Gastroesophageal sphincter (tissue), 4 donors: ENCODE results near the gene GRXCR2. TPM values are rescaled to one million over a fixed set of nuclear protein-coding genes. Genes with fewer than 3 reads are reported as not detected.
"Not testable (repeated sequence)": the region's sequence is repeated elsewhere in the genome, so short reads cannot be mapped to it uniquely, and the experiment has no call there.

Experiments used
- ATAC-seq: fragments of 150-250 bp; one replicate; pipeline ENCODE4 v1.9.1; 2016; ENCODE audit warnings: mild to moderate bottlenecking, moderate library complexity
- H3K27ac ChIP-seq, 4 donors: fragments of 200-600 bp; sonication (generic) in 3 of 4; 1 replicate in 3 of 4; 2 replicates in 1 of 4; pipeline ENCODE4 v1.5.1; 2016 to 2019
- H3K27me3 ChIP-seq: fragments of 200-600 bp; sonication (generic); one replicate; pipeline ENCODE4 v1.5.1; 2019
- H3K36me3 ChIP-seq, 2 donors: fragments of 200-600 bp; sonication (generic); one replicate each; pipeline ENCODE4 v1.5.1; 2019; ENCODE audit warnings: control low read depth in 1 of 2
- H3K4me1 ChIP-seq, 3 donors: fragments of 200-600 bp; sonication (generic); 1 replicate in 2 of 3; 2 replicates in 1 of 3; pipeline ENCODE4 v1.5.1; 2016 to 2019; ENCODE audit warnings: control low read depth in 2 of 3
- H3K4me3 ChIP-seq, 2 donors: fragments of 200-600 bp; sonication (generic); one replicate each; pipeline ENCODE4 v1.5.1; 2019; ENCODE audit warnings: mild to moderate bottlenecking in 1 of 2, moderate library complexity in 1 of 2
- H3K9me3 ChIP-seq, 3 donors: fragments of 200-600 bp; sonication (generic); one replicate each; pipeline ENCODE4 v1.5.1; 2017 to 2019; ENCODE audit warnings: control low read depth in 2 of 3
- CTCF ChIP-seq, 4 experiments: fragments of 200-600 bp in 2 of 4; fragments of 450-650 bp in 2 of 4; sonication (generic) in 1 of 4; IDR thresholded peaks; one replicate each; pipeline ENCODE4 v1.5.1; 2017 to 2019; ENCODE audit warnings: antibody characterized with exemption in 4 of 4, mild to moderate bottlenecking in 2 of 4, moderate library complexity in 2 of 4
- EP300 ChIP-seq: sonication (generic); formaldehyde crosslinking; IDR thresholded peaks from one replicate; pipeline ENCODE4 v1.6.1; 2017; ENCODE audit warnings: antibody characterized with exemption, mild to moderate bottlenecking
- POLR2A ChIP-seq, 2 donors: fragments of 450-650 bp; IDR thresholded peaks; one replicate each; pipeline ENCODE4 v1.6.1; 2017; ENCODE audit warnings: antibody characterized with exemption in 2 of 2, mild to moderate bottlenecking in 2 of 2, moderate library complexity in 1 of 2
- POLR2AphosphoS5 ChIP-seq: sonication (generic); formaldehyde crosslinking; IDR thresholded peaks from one replicate; pipeline ENCODE4 v1.6.1; 2017; ENCODE audit warnings: antibody characterized with exemption
- WGBS, 2 donors: methylation state at CpG; one replicate each; pipeline ENCODE4 v1.1.5; 2018; ENCODE audit warnings: low coverage in 1 of 2; 5-methylcytosine and 5-hydroxymethylcytosine counted together
- total RNA-seq, 4 donors: library from RNA; depleted of rRNA; stranded (reverse); fragments of >200 nt; gene quantifications; one replicate each; pipeline ENCODE4 v1.1.0, GENCODE V29; 2016

GRXCR2 gene
- total RNA-seq, 4 donors from 2014 or later: not detected

- WGBS, 2 donors: 17% methylated on average over 2 of the region's 3 CpGs; no CpG with 5 or more reads in 1 of the 2 donors
- no peaks in the 10 kb centered on the region for H3K27me3 ChIP-seq
- H3K36me3 ChIP-seq: no peaks in the 10 kb centered on the region
- H3K4me3 ChIP-seq: no peak overlapping the region
- no peak for TF ChIP-seq CTCF (IDR thresholded peaks at IDR 0.05)
- TF ChIP-seq EP300: no peak
- no peak for TF ChIP-seq POLR2A (IDR thresholded peaks at IDR 0.05)
- TF ChIP-seq POLR2AphosphoS5: no peak
- no peaks in the 10 kb centered on the region for H3K4me1 ChIP-seq
- no peak for ATAC-seq
- no peak overlapping the region for H3K27ac ChIP-seq
- H3K9me3 ChIP-seq: peaks cover 0 to 11% (median 0%) of the 10 kb centered on the region in 3 donors
Measured at GRCh38 chr5:145903867-145904266, 31.1 kb upstream of the GRXCR2 start.

GRCh38 chr5:145903113-145903512, 30.3 kb upstream of the GRXCR2 start:
- no peak for ATAC-seq
- Histone ChIP-seq H3K4me1 (no peaks in the 10 kb centered on the region), H3K36me3 (no peaks in the 10 kb centered on the region), H3K27ac (no peak overlapping the region), H3K9me3 (peaks cover 0 to 12% (median 0%) of the 10 kb centered on the region in 3 donors), H3K4me3 (no peak overlapping the region), H3K27me3 (no peaks in the 10 kb centered on the region)
- 83 to 86% methylated on average over 3 of the region's 3 CpGs for WGBS, 2 donors
- TF ChIP-seq POLR2A (IDR thresholded peaks at IDR 0.05): no peak
- TF ChIP-seq EP300: no peak
- no peak for TF ChIP-seq POLR2AphosphoS5
- no peak for TF ChIP-seq CTCF (IDR thresholded peaks at IDR 0.05)

GRCh38 chr5:145902421-145902820, 29.6 kb upstream of the GRXCR2 start:
- H3K27ac ChIP-seq: no peak overlapping the region
- TF ChIP-seq POLR2AphosphoS5 (no peak), CTCF (IDR thresholded peaks at IDR 0.05) (no peak), POLR2A (IDR thresholded peaks at IDR 0.05) (no peak), EP300 (no peak)
- WGBS, 2 donors: 77 to 94% methylated on average over 1 of the region's 1 CpG

GRCh38 chr5:145898171-145898570, 25.4 kb upstream of the GRXCR2 start:
- TF ChIP-seq POLR2A (IDR thresholded peaks at IDR 0.05) (no peak), EP300 (no peak), POLR2AphosphoS5 (no peak), CTCF (IDR thresholded peaks at IDR 0.05) (no peak)
- Histone ChIP-seq H3K4me1 (no peaks in the 10 kb centered on the region), H3K9me3 (peaks cover 0 to 12% (median 0%) of the 10 kb centered on the region in 3 donors), H3K27ac (no peak overlapping the region), H3K4me3 (no peak overlapping the region), H3K36me3 (no peaks in the 10 kb centered on the region), H3K27me3 (no peaks in the 10 kb centered on the region)
- ATAC-seq: no peak

More at GRCh38 chr5:145902421-145902820, 29.6 kb upstream of the GRXCR2 start:
- Histone ChIP-seq H3K9me3 (peaks cover 0 to 12% (median 0%) of the 10 kb centered on the region in 3 donors), H3K4me1 (no peaks in the 10 kb centered on the region), H3K36me3 (no peaks in the 10 kb centered on the region), H3K27me3 (no peaks in the 10 kb centered on the region), H3K4me3 (no peak overlapping the region)
- no peak for ATAC-seq

- not testable (repeated sequence) for H3K27me3 ChIP-seq, H3K27ac ChIP-seq, H3K4me1 ChIP-seq, H3K4me3 ChIP-seq, H3K36me3 ChIP-seq, ATAC-seq
- peaks cover 0 to 19% (median 0%) of the 10 kb centered on the region in 3 donors for H3K9me3 ChIP-seq
- 100% methylated on average over 1 of the region's 10 CpGs; no CpG with 5 or more reads in 1 of the 2 donors for WGBS, 2 donors
Measured at GRCh38 chr5:145891378-145891777, 18.6 kb upstream of the GRXCR2 start.
